ENCODE results near the gene FANCC.

The FANCC gene

DNA sequence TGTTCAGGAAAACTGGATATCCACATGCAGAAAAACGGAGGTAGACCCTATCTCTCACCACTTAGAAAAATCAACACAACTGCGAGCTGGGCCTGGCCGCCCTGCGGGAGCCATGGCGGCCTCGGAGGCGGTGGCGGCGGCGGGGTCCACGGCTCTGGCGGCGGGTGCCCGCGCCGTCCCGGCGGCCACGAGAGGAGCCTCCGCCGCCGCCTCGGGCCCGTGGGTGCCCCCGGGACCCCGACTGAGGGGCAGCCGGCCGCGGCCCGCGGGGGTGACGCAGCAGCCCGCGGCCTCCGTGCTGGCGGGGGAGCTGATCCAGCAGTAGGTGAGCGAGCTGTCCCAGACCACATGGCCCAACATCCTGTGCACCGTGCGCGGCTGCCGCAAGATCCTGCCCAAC, 25.3 kb downstream of the FANCC start:
- Histone ChIP-seq H3K9me3 (ENCODE audit: insufficient read depth, low read length, severe bottlenecking) (no peaks in the 10 kb centered on the region), H3K36me3 (ENCODE audit: insufficient read depth, low read length) (no peaks in the 10 kb centered on the region), H4K20me1 (ENCODE audit: insufficient read depth, low read length) (no peaks in the 10 kb centered on the region), H3K27me3 (ENCODE audit: insufficient read depth, low read length, poor library complexity) (no peaks in the 10 kb centered on the region), H3K4me2 (ENCODE audit: insufficient read depth, low read length) (no peak overlapping the region), H3K4me1 (ENCODE audit: insufficient read depth, low read length) (no peaks in the 10 kb centered on the region), H2AFZ (ENCODE audit: low read depth, low read length) (no peak overlapping the region), H3K27ac (ENCODE audit: low read length) (no peak overlapping the region), H3K9ac (ENCODE audit: low read depth, low read length) (no peak overlapping the region), H3K79me2 (ENCODE audit: insufficient read depth, low read length) (no peaks in the 10 kb centered on the region), H3K4me3 (ENCODE audit: low read depth in 1 of 2, low read length in 2 of 2) (no peak overlapping the region)
- DNase-seq (no peak), ATAC-seq (ENCODE audit: insufficient read depth, low read depth) (no peak)
- no peak for TF ChIP-seq EZH2 (IDR thresholded peaks at IDR 0.05; ENCODE audit: borderline replicate concordance, low read depth, low read length, severe bottlenecking)
- TF ChIP-seq, protein P1, sequence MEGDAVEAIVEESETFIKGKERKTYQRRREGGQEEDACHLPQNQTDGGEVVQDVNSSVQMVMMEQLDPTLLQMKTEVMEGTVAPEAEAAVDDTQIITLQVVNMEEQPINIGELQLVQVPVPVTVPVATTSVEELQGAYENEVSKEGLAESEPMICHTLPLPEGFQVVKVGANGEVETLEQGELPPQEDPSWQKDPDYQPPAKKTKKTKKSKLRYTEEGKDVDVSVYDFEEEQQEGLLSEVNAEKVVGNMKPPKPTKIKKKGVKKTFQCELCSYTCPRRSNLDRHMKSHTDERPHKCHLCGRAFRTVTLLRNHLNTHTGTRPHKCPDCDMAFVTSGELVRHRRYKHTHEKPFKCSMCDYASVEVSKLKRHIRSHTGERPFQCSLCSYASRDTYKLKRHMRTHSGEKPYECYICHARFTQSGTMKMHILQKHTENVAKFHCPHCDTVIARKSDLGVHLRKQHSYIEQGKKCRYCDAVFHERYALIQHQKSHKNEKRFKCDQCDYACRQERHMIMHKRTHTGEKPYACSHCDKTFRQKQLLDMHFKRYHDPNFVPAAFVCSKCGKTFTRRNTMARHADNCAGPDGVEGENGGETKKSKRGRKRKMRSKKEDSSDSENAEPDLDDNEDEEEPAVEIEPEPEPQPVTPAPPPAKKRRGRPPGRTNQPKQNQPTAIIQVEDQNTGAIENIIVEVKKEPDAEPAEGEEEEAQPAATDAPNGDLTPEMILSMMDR (IDR thresholded peaks at IDR 0.05; ENCODE audit: borderline replicate concordance, extremely low read depth, low read length, poor library complexity, severe bottlenecking), result no peak

GRCh38 chr9:95286151-95286550, 31.4 kb downstream of the FANCC start:
- Histone ChIP-seq H4K20me1 (ENCODE audit: insufficient read depth, low read length) (no peaks in the 10 kb centered on the region), H2AFZ (ENCODE audit: low read depth, low read length) (no peak overlapping the region), H3K36me3 (ENCODE audit: insufficient read depth, low read length) (no peaks in the 10 kb centered on the region), H3K4me3 (ENCODE audit: low read depth in 1 of 2, low read length in 2 of 2) (no peak overlapping the region), H3K9me3 (ENCODE audit: insufficient read depth, low read length, severe bottlenecking) (no peaks in the 10 kb centered on the region), H3K79me2 (ENCODE audit: insufficient read depth, low read length) (no peaks in the 10 kb centered on the region), H3K4me1 (ENCODE audit: insufficient read depth, low read length) (no peaks in the 10 kb centered on the region), H3K9ac (ENCODE audit: low read depth, low read length) (no peak overlapping the region), H3K27me3 (ENCODE audit: insufficient read depth, low read length, poor library complexity) (no peaks in the 10 kb centered on the region), H3K4me2 (ENCODE audit: insufficient read depth, low read length) (no peak overlapping the region), H3K27ac (ENCODE audit: low read length) (no peak overlapping the region)
- ATAC-seq (ENCODE audit: insufficient read depth, low read depth), result no peak
- no peak for DNase-seq
- TF ChIP-seq, protein P1 (IDR thresholded peaks at IDR 0.05; ENCODE audit: borderline replicate concordance, extremely low read depth, low read length, poor library complexity, severe bottlenecking), result no peak
- no peak for TF ChIP-seq EZH2 (IDR thresholded peaks at IDR 0.05; ENCODE audit: borderline replicate concordance, low read depth, low read length, severe bottlenecking)

DNA sequence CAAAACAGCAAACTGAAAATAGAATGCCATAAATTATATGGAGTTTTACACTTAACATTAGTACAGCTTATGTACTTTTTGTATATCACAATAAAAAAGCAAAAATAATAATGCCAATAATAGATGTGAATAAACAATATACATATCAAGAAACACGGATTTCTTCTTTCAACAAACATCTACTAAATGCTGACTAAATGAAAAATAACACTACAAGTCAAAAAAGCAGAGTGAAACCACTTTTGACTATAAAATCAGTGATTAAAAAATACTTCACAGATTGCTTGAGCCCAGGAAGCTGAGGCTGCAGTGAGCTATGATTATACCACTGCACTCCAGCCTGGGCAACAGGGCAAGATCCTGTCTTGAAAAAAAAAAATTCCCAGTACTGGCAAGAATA, 32.2 kb downstream of the FANCC start:
- ATAC-seq (ENCODE audit: insufficient read depth, low read depth) (no peak), DNase-seq (no peak)
- H3K4me3 ChIP-seq (ENCODE audit: low read depth in 1 of 2, low read length in 2 of 2), result no peak overlapping the region
- H3K27ac ChIP-seq (ENCODE audit: low read length), result no peak overlapping the region
- no peak overlapping the region for H3K4me2 ChIP-seq (ENCODE audit: insufficient read depth, low read length)
- no peaks in the 10 kb centered on the region for H3K4me1 ChIP-seq (ENCODE audit: insufficient read depth, low read length)
- no peaks in the 10 kb centered on the region for H3K36me3 ChIP-seq (ENCODE audit: insufficient read depth, low read length)
- H3K9ac ChIP-seq (ENCODE audit: low read depth, low read length), result no peak overlapping the region
- H2AFZ ChIP-seq (ENCODE audit: low read depth, low read length), result no peak overlapping the region
- no peaks in the 10 kb centered on the region for H3K27me3 ChIP-seq (ENCODE audit: insufficient read depth, low read length, poor library complexity)
- no peaks in the 10 kb centered on the region for H4K20me1 ChIP-seq (ENCODE audit: insufficient read depth, low read length)
- peaks cover 2% of the 10 kb centered on the region for H3K9me3 ChIP-seq (ENCODE audit: insufficient read depth, low read length, severe bottlenecking)
- no peaks in the 10 kb centered on the region for H3K79me2 ChIP-seq (ENCODE audit: insufficient read depth, low read length)
- TF ChIP-seq EZH2 (IDR thresholded peaks at IDR 0.05; ENCODE audit: borderline replicate concordance, low read depth, low read length, severe bottlenecking), result no peak
- TF ChIP-seq, protein P1 (IDR thresholded peaks at IDR 0.05; ENCODE audit: borderline replicate concordance, extremely low read depth, low read length, poor library complexity, severe bottlenecking), result no peak

Measured in DND-41 (cell line).